Muscle of back (tissue), 13 donors: Measurements from ENCODE around the gene DNAL1. TPM values are rescaled to one million over a fixed set of nuclear protein-coding genes. Genes with fewer than 3 reads are reported as not detected.

Experiments used
- DNase-seq, 3 donors: peaks; one replicate each; pipeline versions ENCODE4 v3.0.0 to v3.0.0-alpha.2; 2013
- long read RNA-seq, 9 donors: transcript quantifications; one replicate each; lab custom pipeline, GENCODE V29; 2026
- polyA plus RNA-seq, 10 donors: library from polyadenylated mRNA; unstranded; fragments of 120-200 nt; gene quantifications; one replicate each; pipeline ENCODE4 v1.2.1, GENCODE V29; 2013; ENCODE audit not compliant: insufficient read length in 10 of 10

The DNAL1 gene, protein sequence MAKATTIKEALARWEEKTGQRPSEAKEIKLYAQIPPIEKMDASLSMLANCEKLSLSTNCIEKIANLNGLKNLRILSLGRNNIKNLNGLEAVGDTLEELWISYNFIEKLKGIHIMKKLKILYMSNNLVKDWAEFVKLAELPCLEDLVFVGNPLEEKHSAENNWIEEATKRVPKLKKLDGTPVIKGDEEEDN
- 10 to 100 TPM in 4 of 10 donors, 1 to 10 TPM in 6; 6.0 to 12.5 (median 8.9) TPM for polyA plus RNA-seq
- long read RNA-seq, donor 1: 0 reads
- long read RNA-seq, donor 2, partial matches to known transcripts: 0 of 1 reads
- long read RNA-seq, donor 2, other reads (novel, unspliced or antisense): 0 of 1 reads
- long read RNA-seq, donor 3: 0 reads
- long read RNA-seq, donor 4, full-length matches to known transcripts: 1 of 1 reads
- long read RNA-seq, donor 4, partial matches to known transcripts: 0 of 1 reads
- long read RNA-seq, donor 4, other reads (novel, unspliced or antisense): 0 of 1 reads
- long read RNA-seq, donor 5, full-length matches to known transcripts: 2 of 2 reads
- long read RNA-seq, donor 5, partial matches to known transcripts: 0 of 2 reads
- long read RNA-seq, donor 5, other reads (novel, unspliced or antisense): 0 of 2 reads
- long read RNA-seq, donor 6, full-length matches to known transcripts: 1 of 1 reads
- long read RNA-seq, donor 6, partial matches to known transcripts: 0 of 1 reads
- long read RNA-seq, donor 6, other reads (novel, unspliced or antisense): 0 of 1 reads
- long read RNA-seq, donor 7: 0 reads
- long read RNA-seq, donor 8, full-length matches to known transcripts: 2 of 2 reads
- long read RNA-seq, donor 8, partial matches to known transcripts: 0 of 2 reads
- long read RNA-seq, donor 8, other reads (novel, unspliced or antisense): 0 of 2 reads
- long read RNA-seq, donor 9: 0 reads

DNA sequence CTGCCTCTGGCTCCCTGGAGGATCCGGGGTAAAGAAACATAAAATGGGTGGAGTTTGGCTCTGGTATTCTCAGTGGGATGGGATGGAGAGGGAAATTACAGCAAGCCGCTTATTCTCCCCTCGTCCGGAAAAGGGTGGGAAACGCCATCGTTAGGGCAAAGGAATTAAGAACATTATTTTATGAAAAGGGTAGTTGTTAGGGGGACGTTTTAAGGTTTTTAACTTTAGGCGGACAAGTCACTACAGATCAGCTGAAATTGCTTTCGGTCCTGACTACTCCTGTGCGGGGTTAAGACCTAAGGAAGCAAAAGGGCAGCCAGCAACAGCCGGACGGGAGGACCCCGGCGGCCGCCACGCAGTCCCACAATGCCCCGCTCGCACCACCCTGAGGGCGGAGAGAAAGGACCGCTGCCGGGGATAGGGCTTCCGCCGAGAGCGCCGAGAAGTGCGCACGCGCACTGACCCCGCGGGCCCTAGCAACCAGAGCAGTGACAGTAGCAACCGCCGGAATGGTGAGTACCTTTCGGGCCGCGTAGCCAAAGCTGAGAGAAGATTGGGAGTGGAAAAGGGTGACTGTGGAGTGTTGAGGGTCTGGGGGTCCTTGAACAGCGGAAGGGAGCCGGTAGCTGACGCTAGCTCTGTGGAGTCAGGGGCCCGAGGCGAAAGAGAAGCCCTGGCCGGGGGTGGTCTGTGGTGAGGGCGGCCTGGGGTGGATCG is at the start of gene DNAL1:
DNAL1 (plus strand) TSS at position 456 of the 717 bp plus-strand sequence; CDS start at position 510, 54 bp downstream.
- peak; percentile 92 to 97 (median 96) for DNase-seq

DNA sequence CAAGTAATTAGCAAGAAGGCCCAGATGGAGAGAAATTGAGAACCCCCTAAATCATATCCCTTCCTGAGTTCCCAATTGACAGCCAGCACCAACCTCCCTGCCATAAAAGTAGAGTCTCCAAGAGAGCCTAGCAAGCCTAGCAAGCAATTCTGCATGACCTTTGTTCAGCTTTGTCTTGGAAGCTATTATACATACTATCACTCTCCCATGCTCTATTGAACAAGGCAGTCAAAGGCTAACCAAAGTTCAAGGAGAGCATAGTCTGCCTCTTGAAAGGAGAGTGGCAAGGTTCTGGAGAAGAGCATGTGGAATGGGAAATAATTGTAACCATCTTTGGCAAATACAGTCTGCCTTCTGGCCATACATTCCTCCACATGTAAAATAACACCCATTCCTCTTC is 45.3 kb upstream of the DNAL1 start:
- no peak for DNase-seq

DNA sequence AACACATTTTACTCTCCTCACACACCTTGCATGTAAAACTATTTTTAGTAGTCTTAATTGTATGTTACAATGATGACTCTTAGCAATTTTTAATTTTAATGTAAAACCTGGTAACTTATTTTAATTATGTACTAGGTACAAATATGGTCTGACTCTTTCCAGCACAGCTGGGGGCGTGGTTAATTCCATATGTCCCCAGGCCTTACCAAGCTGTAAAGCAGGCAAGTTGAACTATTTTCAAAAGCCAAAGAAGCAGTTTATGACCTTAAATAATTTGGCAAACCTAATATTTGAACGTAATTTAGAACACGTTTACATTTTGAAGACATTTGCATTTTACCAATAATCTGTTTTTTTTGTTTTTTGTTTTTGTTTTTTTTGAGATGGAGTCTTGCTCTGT is 41.8 kb upstream of the DNAL1 start:
- no peak for DNase-seq

DNA sequence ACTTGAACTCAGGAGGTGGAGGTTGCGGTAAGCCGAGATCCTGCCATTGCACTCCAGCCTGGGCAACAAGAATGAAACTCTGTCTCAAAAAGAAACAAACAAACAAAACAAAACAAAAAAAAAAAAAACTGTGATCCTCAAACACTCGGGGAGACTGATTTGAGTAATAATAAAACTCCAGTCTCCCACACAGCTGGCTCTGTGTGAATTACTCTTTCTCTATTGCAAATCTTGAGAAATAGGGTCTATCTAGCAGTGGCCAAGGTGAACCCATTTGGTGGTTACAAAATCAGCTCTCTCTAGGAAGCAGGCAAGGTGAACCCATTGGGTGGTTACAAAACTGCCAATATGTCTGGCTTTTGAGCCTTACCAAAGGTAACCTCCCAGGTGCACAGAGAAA is 38.5 kb upstream of the DNAL1 start:
- DNase-seq: no peak

DNA sequence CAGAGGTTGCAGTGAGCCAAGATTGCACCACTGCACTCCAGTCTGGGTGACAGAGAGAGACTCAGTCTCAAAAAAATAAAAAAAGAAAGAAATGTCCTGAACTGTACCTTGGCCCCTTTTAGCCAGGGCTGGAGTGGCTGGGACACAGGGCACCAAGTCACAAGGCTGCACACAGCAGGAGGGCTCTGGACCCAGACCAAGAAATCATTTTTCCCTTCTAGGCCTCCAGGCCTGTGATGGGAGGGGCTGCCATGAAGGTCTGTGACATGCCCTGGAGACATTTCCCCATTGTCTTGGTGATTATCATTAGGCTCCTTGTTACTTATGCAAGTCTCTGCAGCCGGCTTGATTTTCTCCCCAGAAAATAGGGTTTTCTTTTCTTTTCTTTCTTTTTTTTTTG is 37.5 kb upstream of the DNAL1 start:
- no peak for DNase-seq

DNA sequence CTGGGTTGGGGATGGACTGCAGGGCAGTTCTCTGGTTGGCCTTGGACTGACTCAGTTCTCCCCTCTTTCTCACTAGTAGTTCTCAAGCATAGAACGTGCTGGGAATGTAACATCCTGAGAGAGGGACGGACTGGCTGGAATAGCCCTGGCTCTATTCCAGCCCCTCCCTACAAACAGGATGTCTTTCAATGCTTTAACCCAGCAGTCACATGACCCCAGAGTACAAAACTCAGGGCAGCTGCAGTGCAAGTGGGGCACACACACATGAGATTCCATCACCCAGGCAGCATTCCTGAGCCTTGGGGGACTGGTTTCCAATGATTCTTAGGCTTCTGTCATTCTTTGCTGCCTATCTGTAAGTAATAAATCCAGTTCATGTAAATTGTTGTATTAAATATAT is 34.1 kb upstream of the DNAL1 start:
- DNase-seq: peak in 1 of 3 donors; percentile 14

DNA sequence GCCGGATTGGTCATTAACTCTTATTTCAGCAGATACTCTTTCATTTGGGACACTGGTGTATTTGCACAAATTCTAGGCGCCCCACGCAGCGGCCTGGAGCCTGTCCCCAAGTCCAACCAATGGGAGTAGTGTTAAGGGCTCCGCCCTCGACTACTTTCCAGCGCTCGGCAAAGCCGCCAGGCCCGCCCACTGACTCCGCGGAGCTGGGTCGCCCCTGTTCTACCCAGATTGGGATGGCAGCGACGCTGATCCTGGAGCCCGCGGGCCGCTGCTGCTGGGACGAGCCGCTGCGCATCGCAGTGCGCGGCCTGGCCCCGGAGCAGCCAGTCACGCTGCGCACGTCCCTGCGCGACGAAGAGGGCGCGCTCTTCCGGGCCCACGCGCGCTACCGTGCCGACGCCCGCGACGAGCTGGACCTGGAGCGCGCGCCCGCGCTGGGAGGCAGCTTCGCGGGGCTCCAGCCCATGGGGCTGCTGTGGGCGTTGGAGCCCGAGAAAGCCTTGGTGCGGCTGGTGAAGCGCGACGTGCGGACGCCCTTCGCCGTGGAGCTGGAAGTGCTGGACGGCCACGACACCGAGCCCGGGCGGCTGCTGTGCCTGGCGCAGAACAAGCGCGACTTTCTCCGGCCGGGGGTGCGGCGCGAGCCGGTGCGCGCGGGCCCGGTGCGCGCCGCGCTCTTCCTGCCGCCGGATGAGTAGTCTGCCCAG is 32.3 kb upstream of the DNAL1 start, which contains the start of gene ACOT6:
ACOT6 (plus strand) TSS at position 179 of the 707 bp plus-strand sequence; CDS start at position 234, 55 bp downstream.
- peak; percentile 63 to 95 (median 83) for DNase-seq

DNA sequence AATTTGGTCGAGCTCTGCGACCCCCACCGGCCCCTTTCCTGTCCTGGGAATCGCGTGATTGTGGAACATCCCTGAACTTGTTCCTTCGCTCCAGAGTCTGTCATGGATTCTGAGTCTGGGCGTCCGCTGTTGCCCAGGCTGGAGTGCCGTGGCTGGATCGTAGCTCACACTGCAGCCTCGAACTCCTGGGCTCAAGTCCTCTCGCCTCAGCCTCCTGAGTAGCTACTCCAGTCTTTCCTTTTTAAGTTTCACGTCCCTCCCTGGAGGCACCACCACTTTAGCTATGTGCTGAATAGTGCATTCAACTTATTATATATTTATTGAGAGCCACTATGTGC is 31.8 kb upstream of the DNAL1 start:
- DNase-seq: no peak

DNA sequence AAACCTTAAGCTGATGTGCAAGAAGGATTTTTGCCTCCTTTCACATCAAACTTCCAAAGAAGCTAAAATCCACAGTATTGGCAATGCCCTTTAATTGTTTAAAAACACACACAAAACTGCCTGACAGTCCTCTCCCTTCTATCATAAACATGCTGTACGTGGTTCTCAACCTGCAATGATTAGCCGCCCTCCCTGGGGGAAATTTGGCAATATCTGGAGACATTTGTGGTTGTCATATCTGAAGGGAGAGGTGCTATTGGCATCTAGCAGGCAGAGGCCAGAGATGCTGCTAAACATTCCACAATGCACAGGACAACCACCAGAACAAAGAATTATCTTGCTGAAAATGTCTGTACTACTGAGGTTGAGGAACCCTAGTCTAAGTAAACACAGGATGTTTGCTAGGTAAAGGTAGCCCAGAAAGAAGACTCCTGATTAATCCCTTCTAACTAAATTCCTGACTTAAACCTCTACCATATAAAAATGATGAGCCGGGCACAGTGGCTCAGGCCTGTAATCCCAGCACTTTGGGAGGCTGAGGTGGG is 31.3 kb upstream of the DNAL1 start:
- DNase-seq: no peak

DNA sequence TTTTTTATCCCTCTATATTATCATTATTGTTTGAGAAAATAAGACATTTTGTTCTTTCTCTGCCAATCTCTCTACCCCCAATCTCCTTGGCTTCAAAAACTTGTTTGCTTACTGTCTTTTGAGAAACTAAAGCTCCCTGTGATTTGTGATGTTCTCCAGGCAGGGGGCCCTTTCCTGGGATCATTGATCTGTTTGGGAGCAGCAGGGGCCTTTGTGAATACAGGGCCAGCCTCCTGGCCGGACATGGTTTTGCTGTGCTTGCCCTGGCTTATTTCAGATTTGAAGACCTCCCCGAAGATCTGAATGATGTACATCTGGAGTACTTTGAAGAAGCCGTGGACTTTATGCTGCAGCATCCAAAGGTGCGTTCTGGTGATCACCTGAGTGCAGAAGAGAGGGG is 28.0 kb upstream of the DNAL1 start:
- no peak for DNase-seq

DNA sequence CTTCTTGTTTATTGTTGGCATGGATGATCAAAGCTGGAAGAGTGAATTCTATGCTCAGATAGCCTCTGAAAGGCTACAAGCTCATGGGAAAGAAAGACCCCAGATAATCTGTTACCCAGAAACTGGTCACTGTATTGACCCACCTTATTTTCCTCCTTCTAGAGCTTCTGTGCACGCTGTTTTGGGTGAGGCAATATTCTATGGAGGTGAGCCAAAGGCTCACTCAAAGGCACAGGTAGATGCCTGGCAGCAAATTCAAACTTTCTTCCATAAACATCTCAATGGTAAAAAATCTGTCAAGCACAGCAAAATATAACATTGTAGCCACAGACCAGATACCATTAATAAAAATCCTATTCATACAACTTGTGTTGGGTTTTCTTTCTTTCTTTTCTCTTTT is 25.3 kb upstream of the DNAL1 start:
- DNase-seq: no peak

DNA sequence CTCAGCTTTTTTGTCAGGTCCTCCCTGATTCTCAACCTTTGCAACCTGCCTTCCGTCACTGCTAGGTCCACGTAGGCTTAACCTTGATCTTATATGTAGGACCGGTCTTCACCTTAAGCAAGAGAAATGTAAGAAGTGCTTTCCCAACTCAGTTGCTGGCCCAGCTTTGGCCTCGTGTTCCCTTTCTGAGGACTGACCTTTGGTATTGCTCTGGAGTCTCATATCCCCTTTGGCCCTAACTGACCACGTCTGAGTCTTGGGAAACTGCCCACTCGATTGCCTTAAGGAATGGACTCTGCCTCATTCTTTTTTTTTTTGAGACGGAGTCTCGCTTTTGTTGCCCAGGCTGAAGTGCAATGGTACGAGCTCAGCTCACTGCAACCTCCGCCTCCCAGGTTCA is 24.5 kb upstream of the DNAL1 start:
- no peak for DNase-seq

DNA sequence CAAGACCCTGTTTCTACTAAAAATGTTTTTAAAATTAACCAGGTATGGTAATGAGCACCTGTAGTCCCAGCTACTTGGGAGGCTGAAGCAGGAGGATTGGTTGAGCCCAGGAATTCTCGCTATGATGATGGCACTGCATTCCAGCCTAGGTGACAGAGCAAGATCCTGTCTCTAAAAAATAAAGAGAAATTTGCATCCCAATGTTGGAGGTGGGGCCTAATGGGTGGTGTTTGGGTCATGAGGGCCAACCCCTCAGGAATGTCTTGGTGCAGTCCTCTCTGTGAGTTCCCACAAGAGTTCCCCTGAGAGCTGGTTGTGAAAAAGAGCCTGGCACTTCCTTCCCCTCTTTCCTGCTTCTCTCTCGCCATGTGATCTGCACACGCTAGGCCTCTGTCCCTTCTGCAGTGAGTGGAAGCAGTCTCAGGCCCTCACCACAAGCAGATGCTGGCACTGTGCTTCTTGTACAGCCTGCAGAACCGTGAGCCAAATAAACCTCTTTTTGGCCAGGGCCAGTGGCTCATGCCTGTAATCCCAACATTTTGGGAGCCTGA is 21.2 kb upstream of the DNAL1 start:
- DNase-seq: no peak

DNA sequence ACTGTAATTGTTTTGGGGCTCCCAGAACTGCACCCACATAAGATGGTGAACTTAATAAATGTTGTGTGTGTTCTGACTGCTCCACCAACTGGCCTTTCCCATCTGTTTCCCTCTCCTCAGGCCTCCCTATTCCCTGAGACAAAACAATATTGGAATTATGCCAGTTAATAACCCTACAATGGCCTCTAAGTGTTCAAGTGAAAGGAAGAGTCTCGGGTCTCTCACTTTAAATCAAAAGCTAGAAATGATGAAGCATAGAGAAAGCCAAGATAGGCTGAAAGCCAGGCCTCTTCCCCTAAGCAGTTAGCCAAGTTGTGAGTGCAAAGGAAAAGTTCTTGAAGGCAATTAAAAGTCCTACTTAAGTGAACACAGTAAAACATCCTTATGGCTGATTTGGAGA is 19.1 kb upstream of the DNAL1 start:
- peak in 2 of 3 donors; percentile 10 to 18 for DNase-seq

DNA sequence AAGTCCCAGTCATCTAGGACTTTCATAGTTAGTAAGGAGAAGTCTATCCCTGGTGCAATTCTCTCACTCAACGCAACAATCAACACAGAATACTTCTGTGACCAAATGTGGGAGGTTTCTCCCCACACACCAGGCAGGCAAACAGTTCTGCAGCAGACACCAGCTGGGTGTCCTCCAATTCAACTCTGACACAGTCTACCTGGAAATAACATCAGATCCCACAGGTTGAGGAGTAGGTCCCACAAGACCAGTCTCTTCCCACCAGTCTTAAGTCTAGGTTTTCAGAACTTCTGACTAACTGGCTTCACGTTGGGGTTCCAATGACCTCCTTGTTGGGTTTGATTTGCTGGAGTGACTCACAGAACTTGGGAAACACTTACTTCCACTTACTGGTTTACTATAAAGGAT is 17.6 kb upstream of the DNAL1 start:
- DNase-seq: no peak

DNA sequence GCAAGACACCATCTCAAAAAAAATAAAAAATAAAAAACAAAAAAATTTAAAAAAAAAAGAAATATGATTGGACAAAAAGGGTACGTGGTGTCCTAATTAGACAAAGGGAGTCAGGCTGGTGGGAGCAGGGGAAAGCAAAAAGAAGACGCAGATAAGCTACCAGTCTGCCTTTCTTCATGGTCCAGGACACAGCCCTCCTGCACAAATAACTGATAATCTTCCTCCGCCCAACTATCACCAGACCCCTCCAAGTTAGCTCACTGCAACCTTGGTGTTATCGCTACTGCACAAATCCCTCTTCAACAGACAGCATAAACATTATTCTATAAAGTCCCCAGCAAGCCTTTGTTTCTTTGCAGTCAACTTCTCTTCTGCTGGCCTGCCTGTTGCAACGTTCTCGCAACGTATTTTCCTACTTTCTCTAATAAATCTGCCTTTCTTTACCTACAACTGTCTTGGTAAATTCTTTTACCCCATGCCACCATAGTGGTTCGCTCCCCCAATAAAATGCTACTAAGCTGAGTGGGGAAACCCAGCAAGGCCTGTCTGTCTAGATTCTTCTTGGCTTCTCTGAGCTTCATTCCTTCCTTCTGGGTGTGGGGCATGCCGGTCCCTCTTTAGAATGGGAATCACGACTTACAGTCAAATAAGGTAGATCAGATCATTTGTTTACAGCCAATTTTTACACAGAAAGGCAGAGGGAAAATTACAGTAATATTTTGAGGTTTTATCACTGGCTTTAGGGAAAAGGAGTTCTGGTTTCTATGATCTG is 14.6 kb upstream of the DNAL1 start:
- DNase-seq: no peak

DNA sequence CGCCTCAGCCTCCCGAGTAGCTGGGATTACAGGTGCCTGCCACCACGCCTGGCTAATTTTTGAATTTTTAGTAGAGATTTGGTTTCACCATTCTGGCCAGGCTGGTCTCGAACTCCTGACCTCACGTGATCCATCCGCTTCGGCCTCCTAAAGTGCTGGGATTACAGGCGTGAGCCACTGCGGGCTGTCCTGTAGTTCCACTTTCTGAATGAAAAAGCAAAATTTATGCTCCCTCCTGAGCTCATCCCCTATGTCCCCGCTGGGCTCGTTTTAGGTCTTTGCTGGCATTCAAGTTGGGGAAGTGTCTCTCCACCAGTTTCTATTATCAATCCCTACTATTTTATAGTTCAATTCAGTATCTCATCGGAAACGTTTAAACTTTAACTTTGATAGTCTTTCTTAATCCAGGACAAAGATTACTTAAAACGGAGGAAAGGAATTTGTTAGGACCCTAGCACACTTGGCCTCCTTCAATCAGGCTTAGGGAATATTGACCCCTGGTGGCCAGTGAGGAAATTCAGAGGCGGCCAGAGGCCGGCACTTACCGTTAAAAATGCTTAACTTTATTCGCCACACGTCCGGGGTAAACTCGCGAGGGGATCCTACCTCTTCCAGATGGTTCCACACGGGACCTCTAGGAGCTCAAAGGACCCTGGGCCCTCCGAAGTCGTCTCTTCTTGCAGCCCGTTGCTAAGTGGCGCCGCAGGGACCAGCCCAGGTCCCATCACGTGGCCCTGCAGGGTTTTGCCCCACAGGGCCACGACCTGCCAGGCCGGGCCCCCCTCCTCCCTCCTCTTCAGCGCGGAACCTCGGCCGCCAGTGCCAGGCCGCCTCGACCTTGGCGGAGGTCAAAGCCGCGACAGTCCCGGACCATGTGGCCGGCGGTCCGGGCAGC is 11.4 kb upstream of the DNAL1 start:
- DNase-seq: peak; percentile 64 to 88 (median 72)

DNA sequence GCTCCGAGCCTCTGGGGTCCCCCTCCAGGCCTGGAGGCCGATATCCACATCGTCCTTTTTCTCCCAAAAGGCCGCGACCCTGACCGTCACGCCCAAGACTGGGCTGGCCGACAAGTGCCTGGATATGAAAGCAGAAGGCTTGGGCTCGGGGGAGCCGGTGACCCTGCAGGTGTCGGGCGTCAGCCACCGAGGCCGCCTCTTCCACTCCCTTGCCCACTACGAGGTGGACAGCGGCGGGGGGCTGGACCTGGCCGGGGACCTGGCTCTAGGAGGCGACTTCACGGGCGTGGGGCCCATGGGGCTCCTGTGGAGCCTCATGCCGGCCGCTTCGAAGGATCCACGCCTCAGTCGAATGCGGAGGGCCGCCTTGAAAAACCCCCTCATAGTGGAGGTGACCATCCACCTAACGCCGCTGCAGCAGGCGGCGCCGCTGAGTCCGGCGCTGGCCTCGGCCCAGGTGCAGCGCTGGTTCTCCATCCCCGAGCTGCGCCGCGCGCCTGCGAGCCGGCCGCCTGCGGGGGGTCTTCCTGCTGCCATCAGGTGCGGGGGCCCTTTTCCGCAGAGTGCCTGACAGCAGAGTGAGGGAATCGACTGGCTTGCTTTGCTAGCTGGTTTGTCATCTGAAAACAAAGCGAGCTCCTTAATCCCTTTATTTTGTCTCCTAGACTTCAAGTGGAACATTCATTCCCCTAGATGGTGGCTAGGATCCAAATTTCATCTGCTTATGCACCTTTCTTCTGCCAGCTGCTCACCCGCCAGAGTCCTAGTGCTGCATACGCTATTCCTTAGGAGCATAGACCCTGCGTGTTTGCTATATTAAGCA is 10.6 kb upstream of the DNAL1 start:
- DNase-seq: peak in 2 of 3 donors; percentile 58 to 78
